H7 (cell line): Measurements from ENCODE around the gene PNLIPRP2. TPM values are rescaled to one million over a fixed set of nuclear protein-coding genes. Genes with fewer than 3 reads are reported as not detected.

Source experiments
- DNase-seq: peaks from one replicate; pipeline ENCODE4 v3.0.0; 2012
- H3K27me3 ChIP-seq: 2 replicates; pipeline ENCODE4 v1.6.0; 2011; ENCODE audit warnings: mild to moderate bottlenecking, low read length; ENCODE audit not compliant: control insufficient read depth, insufficient read depth
- H3K36me3 ChIP-seq: replicated peaks from 2 replicates; pipeline ENCODE4 v1.5.1; 2011; ENCODE audit warnings: low read length; ENCODE audit not compliant: control insufficient read depth, insufficient read depth
- H3K4me3 ChIP-seq: 2 replicates; pipeline ENCODE4 v1.5.1; 2011; ENCODE audit warnings: low read depth, mild to moderate bottlenecking, control low read depth, low read length, moderate library complexity; ENCODE audit not compliant: insufficient read depth
- total RNA-seq: library from RNA; depleted of rRNA; stranded (reverse); fragments of >200 nt; shearing (Covaris generic); gene quantifications from 2 replicates; pipeline ENCODE4 v1.2.3, GENCODE V29; 2014; rRNA removed

PNLIPRP2 gene
- not detected in 2 replicates for total RNA-seq

DNA sequence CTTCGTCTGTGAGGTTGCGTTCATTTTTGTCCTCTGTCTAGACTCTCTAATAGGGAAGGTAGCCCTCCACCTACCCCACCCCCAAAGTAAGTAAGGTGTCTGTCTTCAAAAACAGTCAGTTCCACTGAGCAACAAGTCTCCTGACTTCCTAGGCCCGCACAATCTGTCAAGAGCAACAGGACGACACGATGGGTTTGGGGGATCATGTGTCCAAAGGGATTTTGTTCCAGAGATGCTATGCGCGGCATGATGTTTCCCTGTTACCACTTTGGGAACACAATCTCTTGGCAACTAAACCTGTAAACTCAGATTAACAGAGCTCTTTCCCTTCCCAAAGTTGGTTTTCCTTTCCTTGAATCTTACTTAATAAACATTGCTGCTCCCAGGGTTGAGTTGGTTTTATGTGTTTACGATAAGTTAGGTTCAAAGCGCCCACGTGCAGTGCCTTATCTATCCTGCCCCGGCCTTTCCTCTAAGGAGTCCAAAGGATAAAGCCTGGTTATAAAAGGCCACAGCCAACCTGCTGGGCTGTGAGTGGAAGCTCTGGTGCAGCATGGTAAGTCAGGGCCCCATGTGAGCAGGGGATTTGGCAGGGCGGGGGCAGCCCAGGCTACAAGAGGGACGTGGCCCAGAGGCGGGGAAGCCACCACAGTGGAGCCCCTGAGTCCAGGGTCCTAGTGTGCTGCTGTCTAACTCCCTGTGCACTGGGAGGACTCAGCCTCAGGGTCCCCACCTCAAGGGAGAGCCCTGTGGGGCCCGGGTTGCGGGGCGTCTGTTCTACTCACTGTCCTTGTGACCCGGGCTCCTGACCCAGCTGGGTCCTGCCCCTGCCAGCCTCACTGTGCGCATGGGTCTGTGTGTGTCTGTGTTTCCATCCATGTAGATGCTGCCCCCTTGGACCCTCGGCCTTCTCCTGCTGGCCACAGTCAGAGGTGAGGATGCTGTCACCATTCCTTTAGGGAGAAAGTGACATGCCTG, at the start of gene PNLIPRP2:
TSS of gene PNLIPRP2 (plus strand) at position 531 of the 978 bp plus-strand sequence.
- Histone ChIP-seq H3K27me3 (no peaks in the 10 kb centered on the region), H3K36me3 (no peaks in the 10 kb centered on the region)
- no peak for DNase-seq

GRCh38 chr10:116574797-116575196, 46.0 kb upstream of the PNLIPRP2 start:
- Histone ChIP-seq H3K4me3 (no peak overlapping the region), H3K27me3 (no peaks in the 10 kb centered on the region), H3K36me3 (no peaks in the 10 kb centered on the region)
- no peak for DNase-seq

More for the DNA sequence above, at the start of gene PNLIPRP2:
- H3K4me3 ChIP-seq = no peak within 1 kb of the TSS

GRCh38 chr10:116587878-116588591, 32.7 kb upstream of the PNLIPRP2 start:
- H3K36me3 ChIP-seq = no peaks in the 10 kb centered on the region
- no peak overlapping the region for H3K4me3 ChIP-seq
- no peaks in the 10 kb centered on the region for H3K27me3 ChIP-seq
- no peak for DNase-seq

GRCh38 chr10:116588995-116589394, 31.8 kb upstream of the PNLIPRP2 start:
- Histone ChIP-seq H3K27me3 (no peaks in the 10 kb centered on the region), H3K36me3 (no peaks in the 10 kb centered on the region), H3K4me3 (no peak overlapping the region)
- DNase-seq = no peak

DNA sequence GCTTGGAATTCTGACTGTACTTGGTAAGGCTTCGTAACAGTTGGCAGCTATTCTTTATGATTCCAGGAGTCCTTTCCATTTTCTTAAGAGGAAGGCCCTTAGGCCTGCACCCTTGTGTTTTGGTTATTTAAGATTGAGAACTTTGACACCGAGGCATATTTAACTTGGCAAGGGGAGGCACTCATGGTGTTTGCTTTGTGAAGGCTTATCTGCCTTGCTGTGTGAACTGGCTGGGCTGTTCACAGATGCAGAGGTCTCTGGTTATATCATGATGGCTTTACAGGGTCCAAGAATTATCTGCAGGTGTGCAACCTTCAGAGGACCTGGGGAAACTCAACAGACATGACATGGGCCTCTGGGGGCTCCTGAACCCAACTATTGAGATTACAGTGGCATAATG, 30.8 kb upstream of the PNLIPRP2 start:
- no peak for DNase-seq
- no peaks in the 10 kb centered on the region for H3K27me3 ChIP-seq
- H3K4me3 ChIP-seq = no peak overlapping the region
- no peaks in the 10 kb centered on the region for H3K36me3 ChIP-seq

DNA sequence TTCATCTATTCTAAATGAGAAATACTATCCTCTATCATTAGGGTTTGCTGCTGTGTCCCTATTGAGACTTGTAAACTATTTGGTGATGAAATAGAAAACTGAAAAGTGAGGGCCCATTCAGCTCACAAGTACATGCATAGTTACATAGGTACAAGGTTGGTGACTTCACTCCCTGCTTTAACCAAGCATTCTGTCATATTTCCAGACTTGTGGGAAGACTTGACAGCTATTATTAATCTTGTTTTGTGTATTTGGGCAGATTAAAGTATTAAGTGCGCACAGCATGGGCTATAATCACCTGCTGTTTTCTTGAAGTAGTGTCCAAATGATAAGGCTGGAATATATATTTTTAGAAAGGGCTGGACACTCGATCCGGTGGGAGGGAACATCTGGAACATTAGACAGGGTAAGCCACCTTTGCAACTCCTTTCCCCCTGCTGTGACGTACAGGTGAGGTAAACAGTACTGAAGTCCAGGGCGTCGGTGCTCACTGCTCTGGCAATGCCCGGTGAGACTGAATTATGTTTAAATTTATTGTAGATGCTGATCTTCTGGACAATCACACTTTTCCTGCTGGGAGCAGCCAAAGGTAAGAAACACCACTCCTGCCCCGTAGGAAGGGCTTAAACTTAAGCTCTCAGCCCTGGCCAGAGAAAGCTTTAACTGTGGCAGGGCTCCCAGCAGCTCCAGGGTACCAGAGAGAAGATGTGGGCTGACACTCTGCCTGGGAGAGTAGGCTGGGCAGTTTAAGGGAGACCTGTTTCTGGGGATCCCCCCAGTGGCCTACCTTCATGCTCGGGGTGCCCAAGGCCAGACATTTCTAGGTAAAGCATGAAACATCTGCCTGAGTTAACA, 29.9 kb upstream of the PNLIPRP2 start, which contains the start of gene PNLIPRP1:
TSS of gene PNLIPRP1 (plus strand) at position 370 of the 855 bp plus-strand sequence. CDS start at position 541, 171 bp downstream.
- Histone ChIP-seq H3K36me3 (no peaks in the 10 kb centered on the region), H3K27me3 (no peaks in the 10 kb centered on the region), H3K4me3 (no peak within 1 kb of the TSS)
- DNase-seq = no peak

- no peaks in the 10 kb centered on the region for H3K36me3 ChIP-seq
- DNase-seq = no peak
- H3K27me3 ChIP-seq = no peaks in the 10 kb centered on the region
- no peak overlapping the region for H3K4me3 ChIP-seq
Observed at GRCh38 chr10:116593139-116593740, 27.5 kb upstream of the PNLIPRP2 start.

DNA sequence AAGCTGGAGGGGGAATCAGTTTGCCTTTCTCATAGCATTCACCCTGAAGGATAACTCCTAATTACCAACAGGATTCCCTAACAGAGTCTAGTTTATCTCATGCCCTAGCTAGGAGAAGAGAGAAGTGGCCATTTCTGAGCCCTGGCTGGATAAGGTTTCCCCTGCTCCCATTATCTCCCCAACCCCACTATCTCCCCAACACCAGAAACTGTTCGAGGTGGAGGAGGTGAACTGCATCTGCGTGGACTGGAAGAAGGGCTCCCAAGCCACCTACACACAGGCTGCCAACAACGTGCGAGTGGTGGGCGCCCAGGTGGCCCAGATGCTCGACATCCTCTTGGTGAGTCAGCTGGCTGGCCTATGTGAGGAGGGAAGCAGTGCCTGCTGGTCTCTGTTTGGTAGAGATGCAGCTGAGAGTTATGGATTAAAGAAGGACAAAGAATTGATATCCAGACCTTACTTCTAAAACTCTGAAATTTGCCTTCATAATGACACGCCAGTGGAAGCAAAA, 26.2 kb upstream of the PNLIPRP2 start:
- no peaks in the 10 kb centered on the region for H3K27me3 ChIP-seq
- no peaks in the 10 kb centered on the region for H3K36me3 ChIP-seq
- no peak overlapping the region for H3K4me3 ChIP-seq
- no peak for DNase-seq

DNA sequence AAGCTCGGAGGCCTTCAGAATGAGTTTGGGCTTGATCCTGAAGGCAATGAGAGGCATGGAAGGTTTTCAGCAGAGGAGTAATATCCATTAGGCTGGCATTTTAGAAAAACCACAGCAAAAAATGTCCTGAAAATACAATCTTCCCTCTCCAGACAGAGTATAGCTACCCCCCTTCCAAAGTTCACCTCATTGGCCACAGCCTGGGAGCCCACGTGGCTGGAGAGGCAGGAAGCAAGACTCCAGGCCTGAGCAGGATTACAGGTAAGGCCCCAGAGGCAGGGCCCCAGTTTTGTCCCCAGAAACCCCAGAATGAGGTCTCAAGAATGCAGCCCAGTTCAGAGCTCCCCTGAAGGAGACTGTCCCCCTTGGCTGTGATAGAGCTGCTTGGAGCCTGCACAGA, 24.7 kb upstream of the PNLIPRP2 start:
- H3K27me3 ChIP-seq = no peaks in the 10 kb centered on the region
- no peak overlapping the region for H3K4me3 ChIP-seq
- no peaks in the 10 kb centered on the region for H3K36me3 ChIP-seq
- DNase-seq = no peak

- Histone ChIP-seq H3K36me3 (no peaks in the 10 kb centered on the region), H3K4me3 (no peak overlapping the region), H3K27me3 (no peaks in the 10 kb centered on the region)
- no peak for DNase-seq
Observed at GRCh38 chr10:116597543-116597942, 23.2 kb upstream of the PNLIPRP2 start.

- H3K27me3 ChIP-seq = no peaks in the 10 kb centered on the region
- DNase-seq = no peak
- no peak overlapping the region for H3K4me3 ChIP-seq
- no peaks in the 10 kb centered on the region for H3K36me3 ChIP-seq
Observed at GRCh38 chr10:116598329-116598728, 22.4 kb upstream of the PNLIPRP2 start.

- no peaks in the 10 kb centered on the region for H3K27me3 ChIP-seq
- H3K4me3 ChIP-seq = no peak overlapping the region
- peak; percentile 63 for DNase-seq
Observed at GRCh38 chr10:116599991-116600390, 20.8 kb upstream of the PNLIPRP2 start.

GRCh38 chr10:116602648-116603400, 17.9 kb upstream of the PNLIPRP2 start:
- no peak for DNase-seq
- Histone ChIP-seq H3K27me3 (no peaks in the 10 kb centered on the region), H3K4me3 (no peak overlapping the region), H3K36me3 (no peaks in the 10 kb centered on the region)

More at GRCh38 chr10:116599991-116600390, 20.8 kb upstream of the PNLIPRP2 start:
- H3K36me3 ChIP-seq = no peaks in the 10 kb centered on the region
